Neural cell (in vitro differentiated cells): ENCODE data around the gene PLCB4. TPM values are rescaled to one million over a fixed set of nuclear protein-coding genes. Genes with fewer than 3 reads are reported as not detected.

Experiments used
- H2AFZ ChIP-seq: fragments of 200-600, 300-800 bp; sonication (generic), shearing (Covaris generic); 2 replicates; pipeline ENCODE4 v1.6.0; 2014; ENCODE audit warnings: low read depth, mild to moderate bottlenecking, antibody characterized with exemption, low read length, moderate library complexity
- H3F3A ChIP-seq: fragments of 200-600 bp; shearing (Covaris generic); 2 replicates; pipeline ENCODE4 v1.6.1; 2016; ENCODE audit warnings: mild to moderate bottlenecking, moderate library complexity, mixed read lengths, antibody characterized with exemption, low read length; ENCODE audit not compliant: insufficient read depth, poor library complexity, severe bottlenecking
- H3K27ac ChIP-seq: fragments of 200-600, 300-800 bp; sonication (generic), shearing (Covaris generic); 2 replicates; pipeline ENCODE4 v1.5.1; 2014; ENCODE audit warnings: mild to moderate bottlenecking, low read length, moderate library complexity
- H3K27me3 ChIP-seq: fragments of 300-800, 200-600 bp; sonication (generic), shearing (Covaris generic); 2 replicates; pipeline ENCODE4 v1.6.0; 2014; ENCODE audit warnings: mild to moderate bottlenecking, low read depth, low read length, moderate library complexity; ENCODE audit not compliant: insufficient read depth
- H3K36me3 ChIP-seq: fragments of 300-800, 200-600 bp; sonication (generic), shearing (Covaris generic); 2 replicates; pipeline ENCODE4 v1.5.1; 2014; ENCODE audit warnings: mild to moderate bottlenecking, antibody characterized with exemption, low read length, moderate library complexity; ENCODE audit not compliant: insufficient read depth
- H3K4me2 ChIP-seq: fragments of 300-800, 200-600 bp; sonication (generic), shearing (Covaris generic); 2 replicates; pipeline ENCODE4 v1.6.0; 2014; ENCODE audit warnings: mild to moderate bottlenecking, low read length
- H3K4me3 ChIP-seq: fragments of 300-800, 200-600 bp; sonication (generic), shearing (Covaris generic); 2 replicates; pipeline ENCODE4 v1.5.1; 2014; ENCODE audit warnings: mild to moderate bottlenecking, low read length, moderate library complexity
- H3K79me2 ChIP-seq: fragments of 200-600 bp; shearing (Covaris generic); replicated peaks from 2 replicates; pipeline ENCODE4 v1.6.0; 2014; ENCODE audit warnings: mild to moderate bottlenecking, low read length, moderate library complexity; ENCODE audit not compliant: insufficient read depth
- H3K9ac ChIP-seq: fragments of 300-800, 200-600 bp; sonication (generic), shearing (Covaris generic); 2 replicates; pipeline ENCODE4 v1.6.1; 2016; ENCODE audit warnings: mild to moderate bottlenecking, low read length, mixed read lengths
- H3K9me2 ChIP-seq: fragments of 200-600 bp; shearing (Covaris generic); 2 replicates; pipeline ENCODE4 v1.6.1; 2016; ENCODE audit warnings: mild to moderate bottlenecking, low read length, mixed read lengths; ENCODE audit not compliant: insufficient read depth
- H3K9me3 ChIP-seq: fragments of 200-600, 300-800 bp; sonication (generic), shearing (Covaris generic); 2 replicates; pipeline ENCODE4 v1.6.1; 2016; ENCODE audit warnings: mild to moderate bottlenecking, mixed run types, low read length, moderate library complexity, mixed read lengths
- H4K20me1 ChIP-seq: fragments of 200-600 bp; shearing (Covaris generic); 2 replicates; pipeline ENCODE4 v1.6.1; 2016; ENCODE audit warnings: mild to moderate bottlenecking, mixed run types; ENCODE audit not compliant: insufficient read depth
- EP300 ChIP-seq: fragments of 450-650 bp; conservative IDR thresholded peaks from 2 replicates; pipeline ENCODE4 v1.6.1; 2014; ENCODE audit warnings: antibody characterized with exemption, mild to moderate bottlenecking, moderate library complexity; ENCODE audit not compliant: poor library complexity, severe bottlenecking
- EZH2 ChIP-seq: fragments of 200-600, 300-800 bp; shearing (Covaris generic), sonication (generic); IDR thresholded peaks from 2 replicates; pipeline ENCODE4 v1.6.1; 2014; ENCODE audit warnings: antibody characterized with exemption, low read length, borderline replicate concordance, mild to moderate bottlenecking; ENCODE audit not compliant: insufficient read depth, poor library complexity, severe bottlenecking
- MXI1 ChIP-seq: fragments of 450-650 bp; conservative IDR thresholded peaks from 2 replicates; pipeline ENCODE4 v1.6.1; 2014; ENCODE audit warnings: antibody characterized with exemption, mild to moderate bottlenecking; ENCODE audit not compliant: poor library complexity, severe bottlenecking
- POLR2AphosphoS5 ChIP-seq: IDR thresholded peaks from 2 replicates; pipeline ENCODE4 v1.6.1; 2012
- RAD21 ChIP-seq: fragments of 450-650 bp; conservative IDR thresholded peaks from 2 replicates; pipeline ENCODE4 v1.6.1; 2014; ENCODE audit warnings: antibody characterized with exemption, mild to moderate bottlenecking, moderate library complexity
- SMC3 ChIP-seq: fragments of 450-650 bp; conservative IDR thresholded peaks from 2 replicates; pipeline ENCODE4 v1.6.1; 2014; ENCODE audit warnings: antibody characterized with exemption, mild to moderate bottlenecking, moderate library complexity; ENCODE audit not compliant: poor library complexity
- TAF1 ChIP-seq: IDR thresholded peaks from 2 replicates; pipeline ENCODE4 v1.6.1; 2012; ENCODE audit warnings: low read depth
- polyA plus RNA-seq: library from polyadenylated mRNA; depleted of rRNA; stranded (reverse); fragments of >200 nt; gene quantifications from 2 replicates; pipeline ENCODE4 v1.2.3, GENCODE V29; 2014
- TF ChIP-seq, protein P1 (sequence below): fragments of 450-650 bp; IDR thresholded peaks from 2 replicates; pipeline ENCODE4 v1.5.1; 2014; ENCODE audit warnings: antibody characterized with exemption, mild to moderate bottlenecking, moderate library complexity; ENCODE audit not compliant: poor library complexity, severe bottlenecking
- TF ChIP-seq, protein P2 (sequence below): IDR thresholded peaks from 2 replicates; pipeline ENCODE4 v1.6.1; 2012; ENCODE audit warnings: borderline replicate concordance

Gene PLCB4
- polyA plus RNA-seq, 1 donor from 2014 or later: 13.1 TPM

DNA sequence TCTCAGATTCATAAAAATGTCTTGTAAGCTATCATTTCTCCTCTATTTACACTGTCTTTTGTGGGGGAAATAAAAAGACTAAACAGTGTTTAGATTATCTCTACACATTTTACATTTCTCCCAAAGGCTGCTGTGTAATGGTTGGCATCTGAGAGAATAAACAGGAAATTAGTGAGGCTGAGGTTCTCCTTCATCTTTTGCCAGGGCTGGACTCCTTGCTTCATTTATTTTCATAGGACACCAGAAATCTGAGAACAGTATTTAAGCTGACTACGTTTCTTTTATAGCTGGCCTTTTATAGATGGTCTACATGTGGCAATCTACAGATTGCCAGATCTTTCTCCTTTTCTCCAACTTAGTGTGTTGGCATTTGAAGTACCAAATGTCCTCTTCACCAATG is 41.5 kb downstream of the PLCB4 start:
- no peaks in the 10 kb centered on the region for H3K79me2 ChIP-seq
- no peak overlapping the region for H3K9ac ChIP-seq
- no peak overlapping the region for H3K4me3 ChIP-seq
- no peaks in the 10 kb centered on the region for H3K36me3 ChIP-seq
- no peaks in the 10 kb centered on the region for H3K9me2 ChIP-seq
- H3K9me3 ChIP-seq: no peaks in the 10 kb centered on the region
- H3K4me2 ChIP-seq: no peak overlapping the region
- no peak overlapping the region for H2AFZ ChIP-seq
- H4K20me1 ChIP-seq: no peaks in the 10 kb centered on the region
- H3F3A ChIP-seq: no peaks in the 10 kb centered on the region
- H3K27ac ChIP-seq: no peak overlapping the region
- no peaks in the 10 kb centered on the region for H3K27me3 ChIP-seq
- no peak for TF ChIP-seq SMC3
- no peak for TF ChIP-seq TAF1
- no peak for TF ChIP-seq EZH2
- TF ChIP-seq POLR2AphosphoS5: no peak

DNA sequence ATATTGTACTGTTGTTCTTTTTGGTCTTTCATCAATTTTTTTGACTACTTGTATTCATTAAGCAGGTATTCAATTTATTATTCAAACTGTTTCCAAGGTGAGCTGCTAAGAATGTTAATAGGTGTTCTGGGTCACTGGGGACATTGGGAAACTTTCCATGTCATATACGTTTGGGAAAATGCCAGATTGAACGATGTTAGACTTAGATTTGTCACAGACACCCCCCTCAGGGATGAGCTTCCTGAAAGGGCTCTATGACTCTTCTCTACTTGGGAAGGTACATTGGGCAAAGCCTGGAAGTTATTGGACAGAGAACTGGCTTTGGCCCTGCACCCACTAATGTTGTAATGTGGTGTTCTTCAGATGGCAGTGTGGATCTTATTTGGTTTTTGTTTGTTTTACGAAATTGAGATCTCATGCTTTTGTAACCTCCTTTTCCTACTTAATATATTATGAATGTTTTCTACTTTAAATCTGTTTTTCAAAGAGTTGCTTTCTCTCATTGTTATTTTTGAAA is 42.1 kb downstream of the PLCB4 start:
- H3K4me3 ChIP-seq: no peak overlapping the region
- no peaks in the 10 kb centered on the region for H3F3A ChIP-seq
- H3K9me3 ChIP-seq: no peaks in the 10 kb centered on the region
- TF ChIP-seq TAF1: no peak
- no peak for TF ChIP-seq POLR2AphosphoS5
- TF ChIP-seq MXI1: no peak
- TF ChIP-seq RAD21: no peak
- no peak for TF ChIP-seq SMC3
- no peak for TF ChIP-seq EP300
- no peak for TF ChIP-seq EZH2
- TF ChIP-seq, protein P1, sequence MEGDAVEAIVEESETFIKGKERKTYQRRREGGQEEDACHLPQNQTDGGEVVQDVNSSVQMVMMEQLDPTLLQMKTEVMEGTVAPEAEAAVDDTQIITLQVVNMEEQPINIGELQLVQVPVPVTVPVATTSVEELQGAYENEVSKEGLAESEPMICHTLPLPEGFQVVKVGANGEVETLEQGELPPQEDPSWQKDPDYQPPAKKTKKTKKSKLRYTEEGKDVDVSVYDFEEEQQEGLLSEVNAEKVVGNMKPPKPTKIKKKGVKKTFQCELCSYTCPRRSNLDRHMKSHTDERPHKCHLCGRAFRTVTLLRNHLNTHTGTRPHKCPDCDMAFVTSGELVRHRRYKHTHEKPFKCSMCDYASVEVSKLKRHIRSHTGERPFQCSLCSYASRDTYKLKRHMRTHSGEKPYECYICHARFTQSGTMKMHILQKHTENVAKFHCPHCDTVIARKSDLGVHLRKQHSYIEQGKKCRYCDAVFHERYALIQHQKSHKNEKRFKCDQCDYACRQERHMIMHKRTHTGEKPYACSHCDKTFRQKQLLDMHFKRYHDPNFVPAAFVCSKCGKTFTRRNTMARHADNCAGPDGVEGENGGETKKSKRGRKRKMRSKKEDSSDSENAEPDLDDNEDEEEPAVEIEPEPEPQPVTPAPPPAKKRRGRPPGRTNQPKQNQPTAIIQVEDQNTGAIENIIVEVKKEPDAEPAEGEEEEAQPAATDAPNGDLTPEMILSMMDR: no peak
- TF ChIP-seq, protein P2, sequence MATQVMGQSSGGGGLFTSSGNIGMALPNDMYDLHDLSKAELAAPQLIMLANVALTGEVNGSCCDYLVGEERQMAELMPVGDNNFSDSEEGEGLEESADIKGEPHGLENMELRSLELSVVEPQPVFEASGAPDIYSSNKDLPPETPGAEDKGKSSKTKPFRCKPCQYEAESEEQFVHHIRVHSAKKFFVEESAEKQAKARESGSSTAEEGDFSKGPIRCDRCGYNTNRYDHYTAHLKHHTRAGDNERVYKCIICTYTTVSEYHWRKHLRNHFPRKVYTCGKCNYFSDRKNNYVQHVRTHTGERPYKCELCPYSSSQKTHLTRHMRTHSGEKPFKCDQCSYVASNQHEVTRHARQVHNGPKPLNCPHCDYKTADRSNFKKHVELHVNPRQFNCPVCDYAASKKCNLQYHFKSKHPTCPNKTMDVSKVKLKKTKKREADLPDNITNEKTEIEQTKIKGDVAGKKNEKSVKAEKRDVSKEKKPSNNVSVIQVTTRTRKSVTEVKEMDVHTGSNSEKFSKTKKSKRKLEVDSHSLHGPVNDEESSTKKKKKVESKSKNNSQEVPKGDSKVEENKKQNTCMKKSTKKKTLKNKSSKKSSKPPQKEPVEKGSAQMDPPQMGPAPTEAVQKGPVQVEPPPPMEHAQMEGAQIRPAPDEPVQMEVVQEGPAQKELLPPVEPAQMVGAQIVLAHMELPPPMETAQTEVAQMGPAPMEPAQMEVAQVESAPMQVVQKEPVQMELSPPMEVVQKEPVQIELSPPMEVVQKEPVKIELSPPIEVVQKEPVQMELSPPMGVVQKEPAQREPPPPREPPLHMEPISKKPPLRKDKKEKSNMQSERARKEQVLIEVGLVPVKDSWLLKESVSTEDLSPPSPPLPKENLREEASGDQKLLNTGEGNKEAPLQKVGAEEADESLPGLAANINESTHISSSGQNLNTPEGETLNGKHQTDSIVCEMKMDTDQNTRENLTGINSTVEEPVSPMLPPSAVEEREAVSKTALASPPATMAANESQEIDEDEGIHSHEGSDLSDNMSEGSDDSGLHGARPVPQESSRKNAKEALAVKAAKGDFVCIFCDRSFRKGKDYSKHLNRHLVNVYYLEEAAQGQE: no peak
- H2AFZ ChIP-seq: no peak overlapping the region
- no peak overlapping the region for H3K4me2 ChIP-seq
- no peaks in the 10 kb centered on the region for H3K9me2 ChIP-seq
- H3K27me3 ChIP-seq: no peaks in the 10 kb centered on the region
- no peaks in the 10 kb centered on the region for H4K20me1 ChIP-seq
- H3K9ac ChIP-seq: no peak overlapping the region
- no peaks in the 10 kb centered on the region for H3K36me3 ChIP-seq
- H3K79me2 ChIP-seq: no peaks in the 10 kb centered on the region
- no peak overlapping the region for H3K27ac ChIP-seq
